H9 (cell line): ENCODE measurements around the gene SLC36A3. TPM values are rescaled to one million over a fixed set of nuclear protein-coding genes. Genes with fewer than 3 reads are reported as not detected.
A peak's percentile ranks its signal among the peaks of the same experiment; 100 is the strongest.

Experiments
- DNase-seq: peaks from one replicate; pipeline ENCODE4 v3.0.0-alpha.2; 2017
- H2AFZ ChIP-seq: one replicate; pipeline ENCODE4 v1.6.1; 2013; ENCODE audit warnings: mild to moderate bottlenecking, low read length, control low read depth, moderate library complexity
- H2AK5ac ChIP-seq: 2 replicates; pipeline ENCODE4 v1.6.1; 2013; ENCODE audit warnings: low read length, control low read depth, mixed read lengths; ENCODE audit not compliant: insufficient read length
- H2BK120ac ChIP-seq: one replicate; pipeline ENCODE4 v1.6.1; 2013; ENCODE audit warnings: low read depth, mild to moderate bottlenecking, low read length, control low read depth, inconsistent platforms; ENCODE audit not compliant: poor library complexity, severe bottlenecking
- H2BK12ac ChIP-seq: 2 replicates; pipeline ENCODE4 v1.6.1; 2013; ENCODE audit warnings: low read length, control low read depth, mixed read lengths, low read depth; ENCODE audit not compliant: insufficient read length
- H2BK15ac ChIP-seq: 2 replicates; pipeline ENCODE4 v1.6.1; 2013; ENCODE audit warnings: low read depth, low read length, control low read depth
- H2BK20ac ChIP-seq: one replicate; pipeline ENCODE4 v1.6.1; 2013; ENCODE audit warnings: low read depth, mild to moderate bottlenecking, low read length, control low read depth, inconsistent platforms; ENCODE audit not compliant: poor library complexity, severe bottlenecking
- H2BK5ac ChIP-seq: 2 replicates; pipeline ENCODE4 v1.6.1; 2013; ENCODE audit warnings: low read length, control low read depth, mixed read lengths; ENCODE audit not compliant: insufficient read length
- H3K14ac ChIP-seq: 2 replicates; pipeline ENCODE4 v1.6.1; 2013; ENCODE audit warnings: low read length, control low read depth; ENCODE audit not compliant: insufficient read depth
- H3K18ac ChIP-seq: 2 replicates; pipeline ENCODE4 v1.6.1; 2013; ENCODE audit warnings: low read depth, mild to moderate bottlenecking, mixed read lengths, low read length, control low read depth; ENCODE audit not compliant: insufficient read length
- H3K23ac ChIP-seq: 2 replicates; pipeline ENCODE4 v1.6.1; 2013; ENCODE audit warnings: low read length, control low read depth, mixed read lengths, low read depth; ENCODE audit not compliant: insufficient read length
- H3K23me2 ChIP-seq: 2 replicates; pipeline ENCODE4 v1.6.1; 2013; ENCODE audit warnings: low read depth, mild to moderate bottlenecking, mixed read lengths, low read length, control low read depth; ENCODE audit not compliant: insufficient read length, poor library complexity, severe bottlenecking
- H3K27ac ChIP-seq: 2 replicates; pipeline ENCODE4 v1.5.1; 2013; ENCODE audit warnings: low read length, control low read depth, mixed read lengths, low read depth; ENCODE audit not compliant: insufficient read length
- H3K27me3 ChIP-seq: 2 replicates; pipeline ENCODE4 v1.6.1; 2013; ENCODE audit warnings: low read length, control low read depth, inconsistent platforms; ENCODE audit not compliant: insufficient read depth
- H3K4ac ChIP-seq: 2 replicates; pipeline ENCODE4 v1.6.1; 2013; ENCODE audit warnings: low read depth, mild to moderate bottlenecking, control low read depth, inconsistent platforms, low read length, moderate library complexity
- H3K4me1 ChIP-seq: 2 replicates; pipeline ENCODE4 v1.6.1; 2013; ENCODE audit warnings: low read length, control low read depth, inconsistent platforms; ENCODE audit not compliant: insufficient read depth
- H3K4me2 ChIP-seq: 2 replicates; pipeline ENCODE4 v1.6.1; 2013; ENCODE audit warnings: low read length, control low read depth, mixed read lengths; ENCODE audit not compliant: insufficient read length, insufficient read depth
- H3K56ac ChIP-seq: 2 replicates; pipeline ENCODE4 v1.6.1; 2013; ENCODE audit warnings: low read depth, mild to moderate bottlenecking, mixed read lengths, low read length, control low read depth; ENCODE audit not compliant: insufficient read length
- H3K79me1 ChIP-seq: 2 replicates; pipeline ENCODE4 v1.6.1; 2013; ENCODE audit warnings: low read depth, mild to moderate bottlenecking, moderate library complexity, low read length, control low read depth, inconsistent platforms; ENCODE audit not compliant: insufficient read depth, poor library complexity, severe bottlenecking
- H3K79me2 ChIP-seq: 2 replicates; pipeline ENCODE4 v1.6.1; 2013; ENCODE audit warnings: low read length, control low read depth, inconsistent platforms; ENCODE audit not compliant: insufficient read depth
- H3K9ac ChIP-seq: 2 replicates; pipeline ENCODE4 v1.6.1; 2013; ENCODE audit warnings: low read length, control low read depth, mixed read lengths; ENCODE audit not compliant: insufficient read length; ENCODE audit errors: extremely low read depth
- H3K9me3 ChIP-seq: one replicate; pipeline ENCODE4 v1.6.1; 2013; ENCODE audit warnings: low read depth, low read length, inconsistent platforms; ENCODE audit not compliant: control insufficient read depth
- H3T11ph ChIP-seq: one replicate; pipeline ENCODE4 v1.6.1; 2013; ENCODE audit warnings: mild to moderate bottlenecking, low read length, control low read depth, inconsistent platforms
- H4K20me1 ChIP-seq: one replicate; pipeline ENCODE4 v1.6.1; 2013; ENCODE audit not compliant: control insufficient read depth, insufficient read length, insufficient read depth
- H4K5ac ChIP-seq: 2 replicates; pipeline ENCODE4 v1.6.1; 2013; ENCODE audit warnings: low read depth, mild to moderate bottlenecking, mixed read lengths, low read length, control low read depth; ENCODE audit not compliant: insufficient read length
- H4K8ac ChIP-seq: replicated peaks from 2 replicates; pipeline ENCODE4 v1.6.1; 2013; ENCODE audit warnings: low read length, control low read depth, mixed read lengths, low read depth; ENCODE audit not compliant: insufficient read length
- H4K91ac ChIP-seq: 2 replicates; pipeline ENCODE4 v1.6.1; 2013; ENCODE audit warnings: low read depth, mild to moderate bottlenecking, moderate library complexity, mixed read lengths, low read length, control low read depth; ENCODE audit not compliant: insufficient read length
- H3K27ac Mint-ChIP-seq, 3 experiments: 2 replicates in 2 of 3; 3 replicates in 1 of 3; pipeline ENCODE4 v1.8.0; 2020 to 2021; ENCODE audit warnings: mixed read lengths in 3 of 3, mild to moderate bottlenecking in 1 of 3, moderate library complexity in 1 of 3
- H3K27me3 Mint-ChIP-seq: 2 replicates; pipeline ENCODE4 v1.8.0; 2021; ENCODE audit warnings: low read depth, mild to moderate bottlenecking, moderate library complexity, mixed read lengths
- H3K36me3 Mint-ChIP-seq, 3 experiments: 2 replicates in 2 of 3; 3 replicates in 1 of 3; pipeline ENCODE4 v1.8.0; 2020 to 2021; ENCODE audit warnings: low read depth in 3 of 3, mixed read lengths in 3 of 3; ENCODE audit not compliant: insufficient read depth in 1 of 3
- H3K4me1 Mint-ChIP-seq, 2 experiments: 2 replicates each; pipeline ENCODE4 v1.8.0; 2020; ENCODE audit warnings: mixed read lengths in 2 of 2
- H3K4me3 Mint-ChIP-seq, 2 experiments: 2 replicates in 1 of 2; 3 replicates in 1 of 2; pipeline ENCODE4 v1.8.0; 2020 to 2021; ENCODE audit warnings: mild to moderate bottlenecking in 2 of 2, mixed read lengths in 2 of 2, moderate library complexity in 1 of 2
- H3K9me3 Mint-ChIP-seq, 2 experiments: 2 replicates in 1 of 2; 3 replicates in 1 of 2; pipeline ENCODE4 v1.8.0; 2020; ENCODE audit warnings: mild to moderate bottlenecking in 2 of 2, mixed read lengths in 2 of 2, moderate library complexity in 1 of 2
- WGBS: extraction: QIAGEN DNeasy Blood & Tissue Kit; methylation state at CpG from one replicate; pipeline ENCODE4 v1.1.7; 2013; ENCODE audit warnings: missing lambda C conversion rate, low lambda C conversion rate, mixed read lengths; ENCODE audit not compliant: insufficient read length; ENCODE audit errors: extremely low coverage; 5-methylcytosine and 5-hydroxymethylcytosine counted together
- total RNA-seq: library from RNA; stranded (reverse); gene quantifications from 2 replicates; pipeline ENCODE4 v1.2.1, GENCODE V29; 2021
- TF ChIP-seq, protein P1 (sequence below): fragments of 200-600 bp; sonication (generic); conservative IDR thresholded peaks from 3 replicates; pipeline ENCODE4 v1.8.0; 2021; ENCODE audit warnings: antibody characterized with exemption, mild to moderate bottlenecking

Gene SLC36A3
- total RNA-seq, 1 experiment from 2014 or later, result not detected

DNA sequence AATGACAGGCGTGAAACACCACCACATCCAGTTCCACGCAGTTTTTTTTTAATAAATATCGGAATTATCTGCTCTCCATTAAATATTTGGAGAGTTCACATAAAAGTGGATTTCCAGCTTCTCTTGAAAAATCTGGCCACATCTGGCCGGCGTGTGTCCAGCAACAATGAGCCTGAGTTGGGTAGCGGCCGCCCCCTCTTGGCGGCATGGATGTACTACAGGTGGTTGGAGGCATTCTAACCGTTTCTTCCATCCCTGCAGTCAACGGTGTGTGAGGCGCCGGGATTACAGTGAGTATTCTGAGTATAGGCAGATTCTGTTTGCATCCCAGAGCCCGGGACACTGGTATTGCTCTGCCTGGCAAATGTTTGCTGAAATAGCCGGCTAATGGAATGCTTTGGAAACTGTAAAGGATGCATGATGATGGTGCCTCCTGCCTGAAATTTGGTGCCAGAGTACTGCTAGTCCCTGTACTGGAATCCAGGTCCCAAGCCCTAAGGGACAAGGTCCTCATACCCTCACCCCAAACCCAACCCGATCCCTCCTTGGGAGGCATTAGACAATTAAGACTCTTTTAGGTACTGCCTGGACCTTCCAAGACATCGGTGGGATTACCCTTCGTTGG lies 64.2 kb downstream of the SLC36A3 start:
- Histone ChIP-seq H2AK5ac (no peak overlapping the region), H4K8ac (no peak overlapping the region), H3K23me2 (no peaks in the 10 kb centered on the region), H4K20me1 (no peaks in the 10 kb centered on the region), H2BK120ac (no peak overlapping the region), H3K79me1 (no peaks in the 10 kb centered on the region), H4K5ac (no peak overlapping the region), H4K91ac (no peak overlapping the region), H3K79me2 (no peaks in the 10 kb centered on the region), H2BK15ac (no peak overlapping the region), H3K4ac (no peak overlapping the region), H2BK12ac (no peak overlapping the region), H3K23ac (no peak overlapping the region), H2AFZ (no peak overlapping the region), H3K4me1 (peaks cover 2% of the 10 kb centered on the region; the same call in 1 of the 2 replicates), H3K9ac (no peak overlapping the region), H2BK20ac (no peak overlapping the region), H3K27ac (no peak overlapping the region), H2BK5ac (no peak overlapping the region), H3K27me3 (no peaks in the 10 kb centered on the region), H3K4me2 (no peak overlapping the region), H3K9me3 (no peaks in the 10 kb centered on the region), H3K14ac (no peak overlapping the region), H3K18ac (no peak overlapping the region), H3K56ac (no peak overlapping the region), H3T11ph (no peak overlapping the region)
- H3K4me1 Mint-ChIP-seq, result peaks cover 18 to 35% of the 10 kb centered on the region in 2 experiments
- peaks cover 5% of the 10 kb centered on the region for H3K27me3 Mint-ChIP-seq
- WGBS, result no CpG with 5 or more reads among the region's 17 CpGs
- DNase-seq, result peak; percentile 58
- TF ChIP-seq, protein P1, sequence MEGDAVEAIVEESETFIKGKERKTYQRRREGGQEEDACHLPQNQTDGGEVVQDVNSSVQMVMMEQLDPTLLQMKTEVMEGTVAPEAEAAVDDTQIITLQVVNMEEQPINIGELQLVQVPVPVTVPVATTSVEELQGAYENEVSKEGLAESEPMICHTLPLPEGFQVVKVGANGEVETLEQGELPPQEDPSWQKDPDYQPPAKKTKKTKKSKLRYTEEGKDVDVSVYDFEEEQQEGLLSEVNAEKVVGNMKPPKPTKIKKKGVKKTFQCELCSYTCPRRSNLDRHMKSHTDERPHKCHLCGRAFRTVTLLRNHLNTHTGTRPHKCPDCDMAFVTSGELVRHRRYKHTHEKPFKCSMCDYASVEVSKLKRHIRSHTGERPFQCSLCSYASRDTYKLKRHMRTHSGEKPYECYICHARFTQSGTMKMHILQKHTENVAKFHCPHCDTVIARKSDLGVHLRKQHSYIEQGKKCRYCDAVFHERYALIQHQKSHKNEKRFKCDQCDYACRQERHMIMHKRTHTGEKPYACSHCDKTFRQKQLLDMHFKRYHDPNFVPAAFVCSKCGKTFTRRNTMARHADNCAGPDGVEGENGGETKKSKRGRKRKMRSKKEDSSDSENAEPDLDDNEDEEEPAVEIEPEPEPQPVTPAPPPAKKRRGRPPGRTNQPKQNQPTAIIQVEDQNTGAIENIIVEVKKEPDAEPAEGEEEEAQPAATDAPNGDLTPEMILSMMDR, result peak; percentile 71
- H3K27ac Mint-ChIP-seq, result no peak overlapping the region
- peaks cover 6% of the 10 kb centered on the region in 2 experiments; a peak in 3 of 5 replicates for H3K9me3 Mint-ChIP-seq
- H3K36me3 Mint-ChIP-seq, result peaks cover 0 to 6% (median 0%) of the 10 kb centered on the region in 3 experiments; a peak in 1 of 7 replicates
- no peak overlapping the region for H3K4me3 Mint-ChIP-seq
